ENCODE data around the gene CNTD1.
"Not testable (repeated sequence)": the region's sequence is repeated elsewhere in the genome, so short reads cannot be mapped to it uniquely, and the experiment has no call there.

Gene CNTD1

DNA sequence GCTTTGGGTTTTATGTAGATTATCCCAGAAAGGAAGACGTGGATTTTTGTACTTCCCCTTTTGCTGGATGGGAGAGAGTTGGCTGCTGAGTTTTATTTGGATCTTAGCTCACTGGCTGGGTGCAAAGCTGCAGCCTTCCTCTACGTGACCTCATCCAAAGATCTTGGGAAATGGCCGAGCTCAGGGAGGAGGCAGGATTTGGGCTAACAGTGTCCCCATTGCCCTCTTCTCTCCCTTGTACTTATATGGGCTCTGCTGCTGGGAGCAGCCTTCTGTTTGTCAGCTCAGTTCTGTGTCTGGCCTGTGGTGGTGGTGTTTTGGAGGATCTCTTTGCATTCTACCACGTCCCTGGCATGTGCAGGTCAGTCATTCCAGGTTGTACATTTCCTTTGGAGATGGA is 54.3 kb downstream of the CNTD1 start:
- TF ChIP-seq, protein P1, sequence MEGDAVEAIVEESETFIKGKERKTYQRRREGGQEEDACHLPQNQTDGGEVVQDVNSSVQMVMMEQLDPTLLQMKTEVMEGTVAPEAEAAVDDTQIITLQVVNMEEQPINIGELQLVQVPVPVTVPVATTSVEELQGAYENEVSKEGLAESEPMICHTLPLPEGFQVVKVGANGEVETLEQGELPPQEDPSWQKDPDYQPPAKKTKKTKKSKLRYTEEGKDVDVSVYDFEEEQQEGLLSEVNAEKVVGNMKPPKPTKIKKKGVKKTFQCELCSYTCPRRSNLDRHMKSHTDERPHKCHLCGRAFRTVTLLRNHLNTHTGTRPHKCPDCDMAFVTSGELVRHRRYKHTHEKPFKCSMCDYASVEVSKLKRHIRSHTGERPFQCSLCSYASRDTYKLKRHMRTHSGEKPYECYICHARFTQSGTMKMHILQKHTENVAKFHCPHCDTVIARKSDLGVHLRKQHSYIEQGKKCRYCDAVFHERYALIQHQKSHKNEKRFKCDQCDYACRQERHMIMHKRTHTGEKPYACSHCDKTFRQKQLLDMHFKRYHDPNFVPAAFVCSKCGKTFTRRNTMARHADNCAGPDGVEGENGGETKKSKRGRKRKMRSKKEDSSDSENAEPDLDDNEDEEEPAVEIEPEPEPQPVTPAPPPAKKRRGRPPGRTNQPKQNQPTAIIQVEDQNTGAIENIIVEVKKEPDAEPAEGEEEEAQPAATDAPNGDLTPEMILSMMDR (IDR thresholded peaks at IDR 0.05; ENCODE audit: insufficient read depth, low read length, poor library complexity, severe bottlenecking), result no peak
- Histone ChIP-seq H3K4me3 (replicated peaks; ENCODE audit: low read depth, low read length) (no peak overlapping the region), H3K27me3 (replicated peaks; ENCODE audit: control insufficient read depth, insufficient read depth, low read length) (no peaks in the 10 kb centered on the region), H3K36me3 (ENCODE audit: control insufficient read depth, insufficient read depth, low read length) (no peaks in the 10 kb centered on the region)
- DNase-seq (ENCODE audit: extremely low read depth, insufficient read length), result no peak

DNA sequence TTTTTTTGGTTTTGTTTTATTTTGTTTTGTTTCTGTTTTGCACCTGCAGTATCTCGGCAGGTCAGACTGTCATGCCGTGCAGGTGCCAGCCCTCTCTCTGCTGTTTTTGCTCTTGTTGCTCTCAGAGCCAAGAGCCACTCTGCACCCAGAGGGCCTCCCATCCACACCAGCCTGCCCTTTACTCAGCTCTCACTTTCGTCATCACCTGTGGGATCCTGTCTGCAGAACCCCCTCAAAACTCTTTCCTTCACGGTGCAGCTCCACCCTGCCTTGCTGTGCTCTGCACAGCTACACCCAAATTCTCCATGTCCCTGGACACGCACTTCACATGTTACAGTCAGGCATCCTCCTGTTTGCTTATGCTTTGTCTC is 54.9 kb downstream of the CNTD1 start:
- Histone ChIP-seq H3K4me3 (replicated peaks; ENCODE audit: low read depth, low read length) (no peak overlapping the region), H3K36me3 (ENCODE audit: control insufficient read depth, insufficient read depth, low read length) (no peaks in the 10 kb centered on the region), H3K27me3 (replicated peaks; ENCODE audit: control insufficient read depth, insufficient read depth, low read length) (no peaks in the 10 kb centered on the region)
- TF ChIP-seq, protein P1 (IDR thresholded peaks at IDR 0.05; ENCODE audit: insufficient read depth, low read length, poor library complexity, severe bottlenecking), result no peak
- no peak for DNase-seq (ENCODE audit: extremely low read depth, insufficient read length)

DNA sequence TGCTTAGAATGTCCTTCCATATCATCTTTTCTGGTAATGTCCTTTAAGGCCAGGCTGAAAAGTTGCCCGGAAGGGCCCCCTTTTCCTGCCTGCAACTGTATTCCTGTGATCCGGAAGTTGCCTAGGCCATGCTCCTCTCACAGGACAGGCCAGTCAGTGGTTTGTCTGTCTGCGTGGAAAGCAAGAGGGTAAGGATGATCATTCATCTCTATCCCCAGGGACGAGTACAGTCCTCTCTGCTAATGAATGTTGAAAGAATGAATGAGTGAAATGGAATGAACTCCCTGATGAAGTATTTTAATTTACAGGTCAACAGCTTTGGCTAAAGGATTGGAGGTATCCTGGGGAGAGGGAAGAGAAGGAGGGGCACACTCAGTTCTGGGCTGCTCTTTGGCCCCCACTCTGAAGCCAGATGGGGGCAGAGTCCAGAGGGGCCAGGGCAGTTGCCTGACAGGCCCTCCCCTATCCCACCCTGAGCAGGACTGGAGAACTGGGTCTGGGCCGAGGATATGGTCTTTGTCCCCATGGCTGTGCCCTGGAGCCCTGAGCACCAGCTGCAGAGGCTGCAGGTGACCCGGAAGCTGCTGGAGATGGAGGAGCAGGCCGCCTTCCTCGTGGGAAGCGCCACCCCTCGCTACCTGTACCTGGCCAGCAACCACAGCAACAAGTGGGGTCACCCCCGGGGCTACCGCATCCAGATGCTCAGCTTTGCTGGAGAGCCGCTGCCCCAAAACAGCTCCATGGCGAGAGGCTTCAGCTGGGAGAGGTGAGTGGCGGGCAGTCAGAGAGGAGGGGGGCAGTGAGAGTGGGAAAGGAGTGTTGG is 55.5 kb downstream of the CNTD1 start:
- Histone ChIP-seq H3K27me3 (replicated peaks; ENCODE audit: control insufficient read depth, insufficient read depth, low read length) (no peaks in the 10 kb centered on the region), H3K36me3 (ENCODE audit: control insufficient read depth, insufficient read depth, low read length) (no peaks in the 10 kb centered on the region), H3K4me3 (replicated peaks; ENCODE audit: low read depth, low read length) (no peak overlapping the region)
- no peak for DNase-seq (ENCODE audit: extremely low read depth, insufficient read length)
- TF ChIP-seq, protein P1 (IDR thresholded peaks at IDR 0.05; ENCODE audit: insufficient read depth, low read length, poor library complexity, severe bottlenecking), result no peak

DNA sequence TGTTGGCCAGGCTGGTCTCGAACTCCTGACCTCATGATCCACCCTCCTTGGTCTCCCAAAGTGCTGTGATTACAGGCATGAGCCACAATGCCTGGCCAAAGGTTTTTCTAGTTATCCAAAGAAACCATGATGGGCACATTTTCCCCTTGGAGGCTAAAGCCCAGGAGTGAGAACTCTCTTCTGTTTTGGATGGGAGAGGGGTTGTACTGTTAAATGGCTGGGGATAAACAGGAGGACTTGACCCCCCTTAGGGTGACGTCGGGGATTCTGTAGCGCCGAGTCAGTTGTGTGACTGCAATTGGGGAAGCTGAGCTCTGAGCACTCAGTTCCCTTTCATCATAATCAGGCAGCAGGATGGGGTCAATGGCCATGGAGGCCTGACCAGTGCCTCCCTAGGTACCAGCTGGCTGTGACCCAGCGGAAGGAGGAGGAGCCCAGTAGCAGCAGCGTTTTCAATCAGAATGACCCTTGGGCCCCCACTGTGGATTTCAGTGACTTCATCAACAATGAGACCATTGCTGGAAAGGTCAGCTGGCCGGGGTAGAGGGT is 56.5 kb downstream of the CNTD1 start:
- TF ChIP-seq, protein P1 (IDR thresholded peaks at IDR 0.05; ENCODE audit: insufficient read depth, low read length, poor library complexity, severe bottlenecking), result no peak
- Histone ChIP-seq H3K27me3 (replicated peaks; ENCODE audit: control insufficient read depth, insufficient read depth, low read length) (no peaks in the 10 kb centered on the region), H3K36me3 (ENCODE audit: control insufficient read depth, insufficient read depth, low read length) (no peaks in the 10 kb centered on the region), H3K4me3 (replicated peaks; ENCODE audit: low read depth, low read length) (no peak overlapping the region)
- DNase-seq (ENCODE audit: extremely low read depth, insufficient read length), result no peak

DNA sequence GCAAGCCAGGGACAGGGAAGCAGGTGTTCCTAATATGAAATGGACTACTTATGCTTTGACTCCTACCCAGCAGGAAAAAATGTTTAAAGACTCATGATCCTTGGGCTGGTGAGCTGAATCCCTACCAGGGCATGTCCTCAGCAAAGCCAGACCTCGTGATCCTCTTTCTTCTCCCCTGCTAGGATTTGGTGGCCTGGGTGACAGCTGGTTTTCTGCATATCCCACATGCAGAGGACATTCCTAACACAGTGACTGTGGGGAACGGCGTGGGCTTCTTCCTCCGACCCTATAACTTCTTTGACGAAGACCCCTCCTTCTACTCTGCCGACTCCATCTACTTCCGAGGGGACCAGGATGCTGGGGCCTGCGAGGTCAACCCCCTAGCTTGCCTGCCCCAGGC is 57.4 kb downstream of the CNTD1 start:
- not testable (repeated sequence) for H3K27me3 ChIP-seq (replicated peaks; ENCODE audit: control insufficient read depth, insufficient read depth, low read length); DNase-seq (ENCODE audit: extremely low read depth, insufficient read length); H3K36me3 ChIP-seq (ENCODE audit: control insufficient read depth, insufficient read depth, low read length); H3K4me3 ChIP-seq (replicated peaks; ENCODE audit: low read depth, low read length)

DNA sequence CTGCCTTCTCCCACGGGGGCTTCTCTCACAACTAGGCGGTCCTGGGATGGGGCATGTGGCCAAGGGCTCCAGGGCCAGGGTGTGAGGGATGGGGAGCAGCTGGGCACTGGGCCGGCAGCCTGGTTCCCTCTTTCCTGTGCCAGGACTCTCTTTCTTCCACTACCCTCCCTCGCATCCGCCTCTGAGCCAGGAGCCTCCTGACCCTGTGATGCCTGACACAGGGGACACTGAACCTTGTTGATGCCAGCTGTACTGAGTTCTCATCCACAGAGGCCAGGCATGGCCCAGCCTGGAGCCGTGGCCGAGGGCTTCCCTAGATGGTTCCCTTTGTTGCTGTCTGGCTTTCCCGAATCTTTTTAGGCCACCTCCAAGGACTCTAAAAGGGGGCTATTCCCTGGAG is 57.9 kb downstream of the CNTD1 start:
- not testable (repeated sequence) for H3K4me3 ChIP-seq (replicated peaks; ENCODE audit: low read depth, low read length); H3K36me3 ChIP-seq (ENCODE audit: control insufficient read depth, insufficient read depth, low read length); DNase-seq (ENCODE audit: extremely low read depth, insufficient read length); H3K27me3 ChIP-seq (replicated peaks; ENCODE audit: control insufficient read depth, insufficient read depth, low read length)

Data from GM06990 (cell line).